Measurements from ENCODE around the gene MTHFD1L.
"Not testable (repeated sequence)": the region's sequence is repeated elsewhere in the genome, so short reads cannot be mapped to it uniquely, and the experiment has no call there.

Gene MTHFD1L

DNA sequence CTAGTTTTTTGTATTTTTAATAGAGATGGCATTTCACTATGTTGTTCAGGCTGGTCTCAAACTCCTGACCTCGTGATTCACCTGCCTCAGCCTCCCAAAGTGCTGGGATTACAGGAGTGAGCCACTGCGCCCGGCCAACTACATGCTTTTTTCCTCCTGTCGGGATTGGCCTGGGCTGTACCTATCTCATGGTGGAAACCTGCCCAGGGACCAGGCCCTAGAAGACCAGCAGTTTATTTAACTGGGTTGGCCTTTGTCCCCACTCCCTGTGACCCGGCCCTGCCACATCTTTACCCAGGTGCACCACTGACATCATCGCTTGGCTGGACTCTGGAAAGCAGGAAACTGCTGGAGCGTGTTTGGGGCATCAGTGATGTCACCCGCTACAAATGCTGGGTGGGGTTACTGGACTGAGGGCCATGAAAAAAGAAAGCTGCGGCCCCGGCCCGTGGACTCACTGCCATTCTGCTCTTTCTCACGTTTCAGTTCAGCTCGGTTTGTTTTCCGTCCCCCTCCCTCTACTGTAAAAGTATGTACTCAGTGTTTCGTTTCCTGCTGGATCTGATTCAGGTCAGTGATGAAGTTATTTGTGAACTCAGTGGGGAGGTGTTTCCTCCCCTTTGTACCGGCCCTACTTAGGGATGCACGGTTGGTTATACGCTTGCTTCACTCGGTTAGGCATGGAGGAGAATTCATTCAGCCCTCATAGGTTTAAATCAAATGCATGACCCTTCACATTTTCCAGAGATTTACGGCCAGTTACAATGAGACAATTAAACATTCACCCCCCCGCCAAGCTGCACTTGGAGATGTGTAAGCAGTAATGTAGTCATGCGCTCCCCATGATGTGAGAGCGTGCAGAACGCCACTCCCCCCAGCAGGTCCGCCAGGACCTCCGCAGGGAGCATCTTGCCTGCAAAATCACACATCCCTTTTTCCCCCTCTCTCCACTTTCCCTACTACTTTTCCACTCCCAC is 179.3 kb downstream of the MTHFD1L start:
- in situ Hi-C loops (cut with MboI; ENCODE audit: low pct_unique_long_range_greater_than_20kb, low sequenced_read_pairs): no loop called here
- DNase-seq: no peak

DNA sequence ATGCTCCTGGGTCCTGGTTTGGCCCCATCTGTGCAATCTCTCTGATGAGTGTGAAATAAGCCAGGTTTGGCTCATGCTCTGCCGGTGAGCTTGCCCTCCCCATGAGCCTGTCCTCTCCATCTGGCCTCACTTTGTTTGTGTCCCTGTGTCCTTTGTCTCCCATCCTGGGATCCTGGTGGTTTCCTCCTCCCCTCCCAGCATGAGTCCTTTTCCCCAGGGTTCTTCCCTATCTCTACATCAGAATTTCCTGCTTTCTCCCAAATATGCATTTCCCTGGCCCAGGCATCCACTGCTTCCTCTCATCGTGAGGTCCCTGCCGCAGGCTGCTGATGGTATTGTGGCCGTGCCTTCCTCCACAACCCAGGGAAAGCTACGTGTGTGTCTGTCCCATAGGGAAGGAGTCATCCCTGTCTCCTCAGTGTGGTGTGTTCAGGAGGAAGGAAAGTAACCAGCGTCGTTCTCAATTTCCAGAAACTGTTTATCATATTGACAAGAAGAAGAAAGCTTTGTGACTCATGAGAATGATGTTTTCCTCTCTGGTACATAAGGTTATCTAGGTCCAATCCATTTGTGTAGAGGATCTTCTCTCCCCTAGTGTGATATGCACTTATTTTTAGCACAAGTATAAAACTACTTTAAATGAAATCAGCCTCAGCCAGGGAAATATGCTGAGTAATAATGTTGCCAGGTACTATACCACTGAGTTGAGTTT is 180.2 kb downstream of the MTHFD1L start:
- DNase-seq; in situ Hi-C loops (cut with MboI; ENCODE audit: low pct_unique_long_range_greater_than_20kb, low sequenced_read_pairs): not testable (repeated sequence)

GRCh38 chr6:151051164-151051563 is 185.7 kb downstream of the MTHFD1L start:
- in situ Hi-C loops (cut with MboI; ENCODE audit: low pct_unique_long_range_greater_than_20kb, low sequenced_read_pairs): no loop called here
- no peak for DNase-seq

- in situ Hi-C loops (cut with MboI; ENCODE audit: low pct_unique_long_range_greater_than_20kb, low sequenced_read_pairs): no loop called here
Measured at GRCh38 chr6:151052021-151052646, 186.6 kb downstream of the MTHFD1L start.

DNA sequence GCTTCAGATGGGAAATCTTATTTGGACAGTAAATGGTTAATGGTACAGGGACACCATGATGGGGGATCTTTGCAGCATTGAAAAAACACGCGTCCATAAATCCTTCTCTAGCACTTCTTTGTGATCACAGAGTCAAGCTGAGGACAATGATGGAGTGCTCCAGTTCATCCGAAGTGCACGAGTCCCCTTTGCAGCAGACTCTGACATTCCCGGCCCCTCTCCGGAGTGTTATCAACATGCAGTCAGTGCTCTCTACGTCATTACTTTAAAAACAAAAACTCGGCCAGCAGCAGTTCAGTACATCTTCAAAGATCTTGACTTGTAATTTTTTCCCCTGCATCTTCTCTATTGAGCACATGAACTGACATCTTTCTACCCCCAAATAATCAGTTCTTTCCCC is 188.8 kb downstream of the MTHFD1L start:
- no peak for DNase-seq
- in situ Hi-C loops (cut with MboI; ENCODE audit: low pct_unique_long_range_greater_than_20kb, low sequenced_read_pairs): no loop called here

More at GRCh38 chr6:151052021-151052646, 186.6 kb downstream of the MTHFD1L start:
- DNase-seq: no peak

DNA sequence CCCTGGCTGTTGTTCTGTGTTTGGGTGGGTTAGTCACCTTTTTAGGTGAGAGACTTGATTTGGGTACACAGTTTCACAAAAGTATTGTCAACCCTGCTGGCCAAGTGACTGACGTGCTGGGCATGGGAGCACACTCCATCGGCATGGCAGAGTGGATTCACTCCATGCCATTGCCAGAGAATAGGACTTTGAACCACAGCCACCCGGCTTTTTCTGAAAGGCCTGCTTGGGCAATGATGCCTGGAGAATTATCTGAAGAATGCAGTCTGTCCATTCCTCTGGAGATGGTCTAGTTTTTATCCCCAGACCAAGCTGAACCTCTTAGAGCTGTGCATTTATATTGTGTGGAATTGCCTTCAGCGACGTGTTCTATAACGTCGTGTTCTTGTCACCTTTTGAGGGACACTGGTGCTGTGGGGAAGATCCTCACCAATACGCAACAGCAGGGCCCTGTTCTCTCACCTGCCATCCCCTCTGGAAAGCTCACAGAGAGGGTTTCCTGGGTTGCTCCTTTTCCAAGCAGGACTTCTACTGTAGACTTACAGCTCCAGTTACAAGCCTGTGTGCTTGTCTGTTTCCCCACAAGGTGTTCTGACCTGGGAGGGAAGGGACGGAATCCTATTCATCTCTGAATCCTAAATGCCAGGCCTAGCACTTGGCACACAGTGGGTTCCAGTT is 190.9 kb downstream of the MTHFD1L start:
- DNase-seq: no peak
- in situ Hi-C loops (cut with MboI; ENCODE audit: low pct_unique_long_range_greater_than_20kb, low sequenced_read_pairs): no loop called here

DNA sequence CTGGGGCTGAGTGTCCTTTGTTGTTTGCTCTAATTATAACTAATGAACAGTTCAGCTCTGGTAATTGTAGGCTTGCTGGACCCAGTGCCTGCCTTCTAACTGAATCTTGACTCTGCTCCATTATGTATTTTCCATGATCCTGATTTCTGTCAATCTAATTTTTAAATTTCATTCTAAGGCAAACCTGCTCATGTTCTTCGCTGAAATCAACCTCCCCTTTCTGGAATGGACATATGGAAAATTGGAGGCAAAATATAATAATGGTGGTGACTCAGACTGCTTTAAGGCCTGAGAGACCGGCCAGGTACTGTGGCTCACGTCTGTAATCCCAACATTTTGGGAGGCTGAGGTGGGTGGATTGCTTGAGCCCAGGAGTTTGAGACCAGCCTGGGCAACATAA is 191.6 kb downstream of the MTHFD1L start:
- DNase-seq: no peak

DNA sequence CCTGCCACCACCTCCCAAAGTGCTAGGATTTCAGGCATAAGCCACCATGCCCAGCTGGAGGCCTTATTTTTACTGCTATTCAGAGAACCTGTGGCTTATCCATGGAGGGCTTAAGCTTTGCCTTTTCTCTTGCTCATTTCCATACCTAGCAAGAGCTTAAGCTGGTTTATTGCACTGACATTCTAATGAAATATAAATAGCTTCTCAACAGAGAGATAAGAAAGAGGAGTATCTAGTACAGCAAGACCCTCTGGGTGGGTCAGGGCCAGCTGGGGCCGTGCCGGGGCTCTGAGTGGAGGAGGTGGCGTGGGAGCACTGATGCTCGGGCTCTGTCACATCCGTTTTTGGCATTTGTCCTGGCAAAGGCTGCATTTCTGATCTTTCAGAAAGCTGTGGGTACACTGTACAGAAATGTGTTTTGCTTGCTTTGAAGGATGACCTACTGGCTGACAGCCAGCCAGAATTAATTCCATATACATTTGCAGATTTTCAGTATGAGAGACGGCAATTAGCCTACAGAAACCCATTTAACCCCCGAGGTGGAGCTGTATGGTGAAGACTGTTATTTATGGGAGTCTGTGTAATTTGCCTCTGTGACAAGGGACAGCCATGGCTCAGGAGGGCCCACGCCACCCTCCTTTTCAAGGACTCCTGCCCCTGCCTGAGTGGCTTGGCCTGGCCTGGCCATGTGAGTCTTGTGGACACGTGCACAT is 192.7 kb downstream of the MTHFD1L start:
- DNase-seq: no peak
- in situ Hi-C loops (cut with MboI; ENCODE audit: low pct_unique_long_range_greater_than_20kb, low sequenced_read_pairs): no loop called here

More for the DNA sequence above, 191.6 kb downstream of the MTHFD1L start:
- in situ Hi-C loops (cut with MboI; ENCODE audit: low pct_unique_long_range_greater_than_20kb, low sequenced_read_pairs): no loop called here

DNA sequence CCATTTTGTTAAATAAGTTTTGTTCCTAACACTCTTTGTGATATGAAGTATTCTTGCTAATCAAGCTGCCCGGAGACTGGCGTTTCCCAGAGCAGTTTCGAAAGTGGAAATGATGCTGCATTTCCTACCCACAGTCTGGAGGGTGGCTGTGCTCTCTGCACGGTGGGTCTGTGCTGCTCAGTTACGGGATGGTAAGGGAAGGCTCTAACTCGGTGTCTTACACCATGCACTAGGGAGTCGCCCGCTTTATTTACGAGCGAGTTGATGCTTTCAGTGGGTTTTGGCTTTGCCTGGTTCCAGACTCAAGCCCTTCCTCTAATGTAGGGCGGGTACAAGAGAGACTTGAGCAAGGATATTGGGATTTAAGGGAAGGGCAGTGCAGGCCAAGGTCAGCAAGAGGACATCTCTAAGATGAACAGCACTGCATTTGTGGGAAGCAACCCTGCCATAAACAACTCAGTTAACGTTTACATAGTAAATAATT is 194.2 kb downstream of the MTHFD1L start:
- in situ Hi-C loops (cut with MboI; ENCODE audit: low pct_unique_long_range_greater_than_20kb, low sequenced_read_pairs): no loop called here

DNA sequence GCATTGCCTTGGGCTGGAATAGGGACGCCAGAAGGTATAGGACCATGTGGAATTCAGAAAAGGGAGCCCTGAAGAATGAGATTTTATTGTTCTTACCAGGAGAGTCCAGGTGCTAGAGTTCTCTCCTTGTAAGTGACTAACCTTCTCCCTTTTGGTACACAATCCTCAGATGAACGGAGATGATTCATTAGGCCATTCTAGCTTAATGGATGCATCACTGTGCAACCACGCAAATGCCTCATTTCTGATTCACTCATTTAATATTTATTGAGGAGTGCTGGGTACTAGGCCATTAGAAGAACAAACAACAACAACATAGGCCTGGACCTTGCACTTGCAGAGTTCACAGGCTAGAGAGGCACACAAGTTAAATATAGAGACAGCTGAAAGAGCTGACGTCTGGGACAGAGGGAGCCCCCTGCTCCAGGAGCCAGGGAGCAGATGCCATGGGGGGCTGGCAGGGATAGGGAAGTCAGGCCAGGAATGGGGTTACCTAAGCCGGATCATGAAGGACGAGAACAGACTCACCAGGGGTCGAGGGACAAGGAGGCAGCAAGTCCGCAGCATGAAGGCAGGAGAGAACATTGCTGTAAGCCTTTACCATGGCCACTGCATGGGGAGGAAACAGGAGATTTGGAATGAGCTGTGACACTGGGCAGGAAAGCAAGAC is 194.7 kb downstream of the MTHFD1L start:
- DNase-seq: no peak
- in situ Hi-C loops (cut with MboI; ENCODE audit: low pct_unique_long_range_greater_than_20kb, low sequenced_read_pairs): no loop called here

More for the DNA sequence above, 194.2 kb downstream of the MTHFD1L start:
- no peak for DNase-seq

DNA sequence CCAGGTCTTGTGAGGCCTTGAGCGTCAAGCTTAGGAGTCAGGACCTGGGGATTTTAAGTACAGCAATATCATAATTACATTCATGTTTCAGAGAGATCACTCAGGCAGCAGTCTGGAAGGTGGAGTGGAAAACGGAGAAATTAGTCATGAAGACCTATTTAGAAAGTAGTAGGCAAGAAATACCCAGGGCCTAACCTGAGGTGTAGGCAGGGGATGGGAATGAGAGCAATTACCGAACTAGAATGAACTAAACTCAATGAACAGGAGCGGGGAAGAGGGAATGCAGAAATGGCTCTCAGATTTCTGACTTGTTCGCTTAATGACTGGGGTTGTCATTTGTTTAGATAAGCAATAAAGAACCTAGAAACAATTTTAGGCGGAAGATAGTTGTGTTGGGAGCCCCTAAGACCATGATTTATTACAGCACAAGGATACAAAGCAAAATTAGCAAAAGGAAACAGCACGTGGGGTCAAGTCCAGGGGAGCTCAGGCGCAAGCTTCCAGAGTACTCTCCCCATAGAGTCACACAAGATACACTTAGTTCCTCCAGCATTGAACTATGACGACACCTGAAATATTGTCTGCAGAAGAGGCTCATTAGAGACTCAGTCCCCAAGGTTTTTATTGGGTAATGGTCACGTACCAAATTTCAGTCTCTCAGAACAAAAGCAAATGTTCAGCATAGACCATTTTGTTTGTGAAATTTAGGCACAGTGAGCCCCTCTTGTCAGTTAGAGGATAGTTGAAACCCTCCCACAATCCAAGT is 195.4 kb downstream of the MTHFD1L start:
- in situ Hi-C loops (cut with MboI; ENCODE audit: low pct_unique_long_range_greater_than_20kb, low sequenced_read_pairs): no loop called here
- no peak for DNase-seq

- no peak for DNase-seq
- in situ Hi-C loops (cut with MboI; ENCODE audit: low pct_unique_long_range_greater_than_20kb, low sequenced_read_pairs): no loop called here
Measured at GRCh38 chr6:151063352-151063751, 197.8 kb downstream of the MTHFD1L start.

GRCh38 chr6:151063842-151064647 is 198.5 kb downstream of the MTHFD1L start:
- DNase-seq: no peak

GRCh38 chr6:151065027-151065815 is 199.7 kb downstream of the MTHFD1L start:
- in situ Hi-C loops (cut with MboI; ENCODE audit: low pct_unique_long_range_greater_than_20kb, low sequenced_read_pairs): no loop called here

More at GRCh38 chr6:151063842-151064647, 198.5 kb downstream of the MTHFD1L start:
- in situ Hi-C loops (cut with MboI; ENCODE audit: low pct_unique_long_range_greater_than_20kb, low sequenced_read_pairs): no loop called here

GRCh38 chr6:151067684-151068596 is 202.4 kb downstream of the MTHFD1L start:
- DNase-seq: no peak
- in situ Hi-C loops (cut with MboI; ENCODE audit: low pct_unique_long_range_greater_than_20kb, low sequenced_read_pairs): no loop called here

More at GRCh38 chr6:151065027-151065815, 199.7 kb downstream of the MTHFD1L start:
- no peak for DNase-seq
